Skeletal muscle satellite cell (primary cell): Measurements from ENCODE around the gene TBXAS1.

Source experiments
- H3K27me3 ChIP-seq: 2 replicates; pipeline ENCODE4 v1.7.0; 2013; ENCODE audit warnings: low read length; ENCODE audit not compliant: control insufficient read depth, insufficient read depth
- H3K36me3 ChIP-seq: 2 replicates; pipeline ENCODE4 v1.7.0; 2013; ENCODE audit warnings: mild to moderate bottlenecking, control low read depth, low read length; ENCODE audit not compliant: insufficient read depth
- H3K4me1 ChIP-seq: 2 replicates; pipeline ENCODE4 v1.7.0; 2013; ENCODE audit warnings: low read length; ENCODE audit not compliant: control insufficient read depth, insufficient read depth
- H3K4me2 ChIP-seq: 2 replicates; pipeline ENCODE4 v1.7.0; 2013; ENCODE audit warnings: mild to moderate bottlenecking, low read length
- H3K4me3 ChIP-seq: 2 replicates; pipeline ENCODE4 v1.7.0; 2013; ENCODE audit warnings: low read length
- H3K9ac ChIP-seq: 2 replicates; pipeline ENCODE4 v1.7.0; 2013; ENCODE audit warnings: mild to moderate bottlenecking, low read depth, low read length, moderate library complexity
- H3K9me3 ChIP-seq: replicated peaks from 2 replicates; pipeline ENCODE4 v1.7.0; 2013; ENCODE audit warnings: mild to moderate bottlenecking, control low read depth, low read length

Gene TBXAS1

DNA sequence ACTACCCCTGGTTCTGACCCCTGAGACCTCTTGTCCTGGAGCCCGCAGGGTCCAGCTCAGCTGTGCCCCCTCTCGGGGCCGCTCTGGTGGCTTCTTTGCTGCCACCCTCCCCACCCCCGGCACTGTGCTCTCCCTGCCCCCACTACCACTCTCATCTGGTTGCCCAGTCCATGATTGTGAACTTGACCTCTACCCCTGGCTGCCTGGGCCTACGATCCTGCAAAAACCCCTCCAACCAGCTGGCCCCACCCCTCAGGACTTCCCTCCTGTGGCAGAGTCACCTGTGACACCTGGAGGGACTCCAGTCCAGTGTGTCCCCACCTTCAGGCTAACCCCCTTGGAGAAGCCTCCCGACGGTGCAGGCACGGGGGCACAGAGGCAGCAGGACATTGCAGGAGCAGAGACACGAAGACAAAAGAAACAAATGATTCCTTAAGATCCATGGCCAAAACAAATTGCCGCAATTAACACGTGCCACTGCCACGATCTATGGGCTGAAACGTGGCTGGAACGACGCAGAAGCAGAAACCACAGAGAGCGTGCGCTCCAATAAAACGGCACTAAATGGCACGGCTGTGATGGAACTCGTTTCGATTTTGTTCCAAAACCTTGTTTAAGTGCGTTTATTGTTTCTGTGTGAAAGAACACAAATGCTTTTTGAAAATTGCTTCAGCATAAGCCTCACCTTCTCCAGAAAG lies 161.7 kb downstream of the TBXAS1 start:
- no peak overlapping the region for H3K4me2 ChIP-seq
- H3K36me3 ChIP-seq = no peaks in the 10 kb centered on the region
- no peak overlapping the region for H3K9ac ChIP-seq
- H3K4me3 ChIP-seq = no peak overlapping the region
- no peaks in the 10 kb centered on the region for H3K9me3 ChIP-seq
- no peaks in the 10 kb centered on the region for H3K27me3 ChIP-seq
- H3K4me1 ChIP-seq = peaks cover 12% of the 10 kb centered on the region

DNA sequence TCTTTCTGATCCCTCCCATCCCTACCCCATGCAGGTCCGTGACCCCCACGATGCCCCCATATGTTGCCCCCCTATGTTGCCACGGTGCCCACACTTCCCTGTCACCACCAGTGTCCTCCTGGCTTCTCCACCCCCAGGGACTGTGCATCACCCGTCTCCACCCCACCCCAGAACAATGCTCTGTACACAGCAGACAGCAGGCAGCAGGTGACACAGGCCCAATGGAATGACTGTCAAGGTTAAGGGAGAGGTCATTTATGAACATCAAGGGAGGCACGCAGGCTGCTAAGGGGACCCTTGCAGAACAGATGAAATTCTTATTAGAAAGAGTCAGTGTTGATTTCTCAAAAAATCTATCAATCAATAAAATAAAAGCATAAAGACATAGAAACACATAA lies 162.2 kb downstream of the TBXAS1 start:
- Histone ChIP-seq H3K36me3 (no peaks in the 10 kb centered on the region), H3K4me1 (peaks cover 13% of the 10 kb centered on the region), H3K9ac (no peak overlapping the region), H3K9me3 (no peaks in the 10 kb centered on the region), H3K27me3 (no peaks in the 10 kb centered on the region), H3K4me3 (no peak overlapping the region), H3K4me2 (no peak overlapping the region)

DNA sequence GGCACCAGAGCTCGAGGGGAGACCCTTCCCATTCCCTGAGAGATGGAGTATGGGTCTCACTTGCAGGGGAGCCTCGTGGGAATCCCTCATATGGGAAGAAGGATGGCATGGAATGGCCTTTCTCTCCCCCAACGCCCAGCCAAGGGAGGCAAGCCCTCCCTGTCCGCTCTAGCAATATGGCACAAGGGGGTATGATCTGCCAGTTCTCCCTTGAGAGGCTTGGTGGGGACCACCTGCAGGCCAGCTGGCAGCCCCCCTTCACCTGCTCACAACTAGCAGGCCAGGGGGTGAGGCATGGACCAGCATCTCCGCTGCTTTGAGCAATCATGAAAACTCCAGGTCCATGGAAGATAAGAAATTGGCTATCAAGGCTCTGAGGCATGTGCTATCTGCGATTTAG lies 162.8 kb downstream of the TBXAS1 start:
- H3K36me3 ChIP-seq = no peaks in the 10 kb centered on the region
- no peaks in the 10 kb centered on the region for H3K27me3 ChIP-seq
- H3K9me3 ChIP-seq = no peaks in the 10 kb centered on the region
- H3K4me3 ChIP-seq = no peak overlapping the region
- H3K4me2 ChIP-seq = no peak overlapping the region
- H3K9ac ChIP-seq = no peak overlapping the region
- peaks cover 13% of the 10 kb centered on the region for H3K4me1 ChIP-seq

GRCh38 chr7:139992353-139993044 lies 163.4 kb downstream of the TBXAS1 start:
- Histone ChIP-seq H3K9ac (no peak overlapping the region), H3K27me3 (no peaks in the 10 kb centered on the region), H3K9me3 (no peaks in the 10 kb centered on the region), H3K4me3 (no peak overlapping the region), H3K36me3 (no peaks in the 10 kb centered on the region), H3K4me1 (peaks cover 13% of the 10 kb centered on the region), H3K4me2 (no peak overlapping the region)

GRCh38 chr7:139993169-139993568 lies 164.1 kb downstream of the TBXAS1 start:
- no peak overlapping the region for H3K4me3 ChIP-seq
- H3K27me3 ChIP-seq = no peaks in the 10 kb centered on the region
- H3K9me3 ChIP-seq = no peaks in the 10 kb centered on the region
- no peaks in the 10 kb centered on the region for H3K36me3 ChIP-seq
- H3K4me2 ChIP-seq = no peak overlapping the region
- no peak overlapping the region for H3K9ac ChIP-seq
- H3K4me1 ChIP-seq = peaks cover 13% of the 10 kb centered on the region

GRCh38 chr7:139993592-139993991 lies 164.5 kb downstream of the TBXAS1 start:
- no peak overlapping the region for H3K4me2 ChIP-seq
- no peaks in the 10 kb centered on the region for H3K27me3 ChIP-seq
- no peaks in the 10 kb centered on the region for H3K9me3 ChIP-seq
- H3K4me1 ChIP-seq = peaks cover 13% of the 10 kb centered on the region
- no peak overlapping the region for H3K4me3 ChIP-seq
- H3K36me3 ChIP-seq = no peaks in the 10 kb centered on the region
- H3K9ac ChIP-seq = no peak overlapping the region

DNA sequence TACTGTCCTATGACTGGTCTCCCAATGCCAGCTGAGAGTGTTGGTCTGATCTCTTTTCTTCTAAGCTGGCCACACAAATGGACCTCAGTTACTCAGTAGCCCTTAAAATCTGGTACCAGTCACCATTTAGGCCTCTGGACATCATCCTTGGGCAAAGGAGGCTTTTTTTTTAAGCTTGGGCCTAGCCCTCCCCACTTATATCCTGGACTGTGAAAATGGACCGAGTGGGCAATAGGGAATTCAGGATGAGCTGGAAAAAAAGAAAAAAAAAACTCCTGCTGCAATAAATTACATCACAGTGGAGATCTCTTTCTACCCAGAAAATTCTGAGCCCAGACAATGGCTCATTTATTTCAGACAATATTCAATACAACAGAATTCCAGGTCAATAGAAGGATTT lies 165.3 kb downstream of the TBXAS1 start:
- Histone ChIP-seq H3K4me2 (no peak overlapping the region), H3K36me3 (no peaks in the 10 kb centered on the region), H3K9me3 (no peaks in the 10 kb centered on the region), H3K4me1 (peaks cover 13% of the 10 kb centered on the region), H3K9ac (no peak overlapping the region), H3K4me3 (no peak overlapping the region), H3K27me3 (no peaks in the 10 kb centered on the region)

DNA sequence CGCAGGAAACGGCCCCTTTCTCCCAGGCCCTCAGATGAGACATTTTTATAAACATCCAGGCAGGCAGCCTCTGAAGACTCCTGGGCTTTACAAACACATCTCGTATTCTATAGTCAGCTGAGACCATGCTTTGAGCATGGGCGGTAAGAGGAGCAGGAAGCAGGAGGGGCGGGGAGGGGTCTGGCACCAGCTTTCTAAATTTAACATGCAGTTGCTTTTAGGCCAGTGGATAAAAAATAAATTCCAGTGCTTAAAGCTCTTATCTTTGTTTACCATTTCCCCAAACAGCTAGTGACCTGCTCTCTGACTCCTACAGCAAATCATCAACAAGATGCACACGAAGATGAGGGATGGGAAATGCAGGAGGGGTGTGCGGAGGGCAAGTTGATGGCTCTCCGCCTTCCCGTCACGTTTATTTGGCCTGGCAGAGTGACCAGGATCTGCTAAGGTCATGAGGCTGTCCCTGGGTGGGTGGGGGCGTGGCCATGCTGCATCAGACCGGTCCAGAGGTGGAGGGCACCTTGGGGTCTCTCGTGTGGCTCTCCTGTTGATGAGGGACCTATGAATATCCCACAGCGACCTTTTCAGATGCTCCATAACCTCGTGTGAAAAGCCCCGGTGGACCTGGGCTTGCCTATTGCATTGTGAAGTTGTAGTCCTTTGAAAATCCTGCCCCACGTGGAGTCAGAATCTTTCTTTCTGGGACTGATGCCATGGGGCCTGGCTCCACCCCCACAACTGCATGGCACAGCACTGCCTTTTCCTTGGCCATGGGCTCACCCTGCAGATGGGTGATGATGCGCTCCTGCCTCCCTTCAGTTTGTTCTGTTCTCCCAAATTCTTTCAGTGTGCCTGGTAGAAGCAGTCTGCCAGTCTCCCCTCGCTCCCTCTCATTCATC lies 166.2 kb downstream of the TBXAS1 start:
- Histone ChIP-seq H3K27me3 (no peaks in the 10 kb centered on the region), H3K4me1 (peaks cover 13% of the 10 kb centered on the region), H3K9me3 (no peaks in the 10 kb centered on the region), H3K4me3 (no peak overlapping the region), H3K4me2 (no peak overlapping the region), H3K9ac (no peak overlapping the region), H3K36me3 (no peaks in the 10 kb centered on the region)

- Histone ChIP-seq H3K36me3 (no peaks in the 10 kb centered on the region), H3K9ac (no peak overlapping the region), H3K4me2 (no peak overlapping the region), H3K4me1 (peaks cover 13% of the 10 kb centered on the region), H3K9me3 (no peaks in the 10 kb centered on the region), H3K4me3 (no peak overlapping the region), H3K27me3 (no peaks in the 10 kb centered on the region)
Observed at GRCh38 chr7:139998572-139998971, 169.5 kb downstream of the TBXAS1 start.

GRCh38 chr7:139999516-139999915 lies 170.5 kb downstream of the TBXAS1 start:
- no peak overlapping the region for H3K4me3 ChIP-seq
- H3K4me1 ChIP-seq = peaks cover 13% of the 10 kb centered on the region
- H3K27me3 ChIP-seq = no peaks in the 10 kb centered on the region
- H3K9me3 ChIP-seq = no peaks in the 10 kb centered on the region
- no peaks in the 10 kb centered on the region for H3K36me3 ChIP-seq
- no peak overlapping the region for H3K4me2 ChIP-seq
- no peak overlapping the region for H3K9ac ChIP-seq

GRCh38 chr7:140000666-140001268 lies 171.7 kb downstream of the TBXAS1 start:
- Histone ChIP-seq H3K9ac (no peak overlapping the region), H3K27me3 (no peaks in the 10 kb centered on the region), H3K9me3 (no peaks in the 10 kb centered on the region), H3K4me1 (peaks cover 1% of the 10 kb centered on the region), H3K4me2 (no peak overlapping the region), H3K4me3 (no peak overlapping the region), H3K36me3 (no peaks in the 10 kb centered on the region)
